Liver (tissue), 3 donors: ENCODE data around the gene JAKMIP1.

Source experiments
- EGR1 ChIP-seq, 2 donors: IDR thresholded peaks; 2 replicates each; pipeline ENCODE4 v1.6.1; 2016 to 2018; ENCODE audit warnings: antibody characterized with exemption in 2 of 2, low read depth in 2 of 2
- GABPA ChIP-seq, 2 donors: IDR thresholded peaks in 1 of 2; conservative IDR thresholded peaks in 1 of 2; 2 replicates each; pipeline ENCODE4 v1.6.1; 2016; ENCODE audit warnings: antibody characterized with exemption in 2 of 2, mild to moderate bottlenecking in 1 of 2, moderate library complexity in 1 of 2
- HNF4A ChIP-seq, 2 donors: conservative IDR thresholded peaks; 2 replicates each; pipeline ENCODE4 v1.6.1; 2016; ENCODE audit warnings: antibody characterized with exemption in 2 of 2, mild to moderate bottlenecking in 2 of 2
- HNF4G ChIP-seq: IDR thresholded peaks from 2 replicates; pipeline ENCODE4 v1.6.1; 2016; ENCODE audit warnings: antibody characterized with exemption
- JUND ChIP-seq, 2 donors: IDR thresholded peaks; 2 replicates each; pipeline ENCODE4 v1.6.1; 2016; ENCODE audit warnings: antibody characterized with exemption in 2 of 2
- RAD21 ChIP-seq, 2 donors: IDR thresholded peaks; 2 replicates each; pipeline ENCODE4 v1.6.1; 2016; ENCODE audit warnings: antibody characterized with exemption in 2 of 2, mild to moderate bottlenecking in 2 of 2
- REST ChIP-seq: IDR thresholded peaks from 2 replicates; pipeline ENCODE4 v1.6.1; 2016; ENCODE audit warnings: antibody characterized with exemption, mild to moderate bottlenecking
- SP1 ChIP-seq: IDR thresholded peaks from 2 replicates; pipeline ENCODE4 v1.6.1; 2018; ENCODE audit warnings: antibody characterized with exemption, mild to moderate bottlenecking
- TAF1 ChIP-seq: conservative IDR thresholded peaks from 2 replicates; pipeline ENCODE4 v1.6.1; 2016; ENCODE audit warnings: antibody characterized with exemption, mild to moderate bottlenecking
- YY1 ChIP-seq: IDR thresholded peaks from 2 replicates; pipeline ENCODE4 v1.6.1; 2016; ENCODE audit warnings: antibody characterized with exemption, mild to moderate bottlenecking
- ZBTB33 ChIP-seq: IDR thresholded peaks from 2 replicates; pipeline ENCODE4 v1.6.1; 2016; ENCODE audit warnings: antibody characterized with exemption
- TF ChIP-seq, protein P1 (sequence below): fragments of 150-350 bp; IDR thresholded peaks from 2 replicates; pipeline ENCODE4 v1.5.1; 2017; ENCODE audit warnings: improper control_type of control experiment, low read depth, low read length; ENCODE audit not compliant: missing input control
- TF ChIP-seq, protein P2 (sequence below): IDR thresholded peaks from 2 replicates; pipeline ENCODE4 v1.6.1; 2016; ENCODE audit warnings: antibody characterized with exemption
- donor health status: healthy.
- donor health status: healthy.

GRCh38 chr4:6242271-6243029 is 42.1 kb upstream of the JAKMIP1 start:
- TF ChIP-seq EGR1 (IDR thresholded peaks at IDR 0.05; ENCODE audit: low read depth in 2 of 2) (no peak), SP1 (no peak), RAD21 (IDR thresholded peaks at IDR 0.05) (no peak), GABPA (IDR thresholded peaks at IDR 0.05 in 1 of 2, conservative IDR thresholded peaks at IDR 0.05 in 1 of 2) (no peak), REST (no peak), JUND (IDR thresholded peaks at IDR 0.05) (no peak), HNF4G (no peak), TAF1 (no peak), YY1 (no peak), ZBTB33 (no peak), HNF4A (conservative IDR thresholded peaks at IDR 0.05) (no peak)
- TF ChIP-seq, protein P1, sequence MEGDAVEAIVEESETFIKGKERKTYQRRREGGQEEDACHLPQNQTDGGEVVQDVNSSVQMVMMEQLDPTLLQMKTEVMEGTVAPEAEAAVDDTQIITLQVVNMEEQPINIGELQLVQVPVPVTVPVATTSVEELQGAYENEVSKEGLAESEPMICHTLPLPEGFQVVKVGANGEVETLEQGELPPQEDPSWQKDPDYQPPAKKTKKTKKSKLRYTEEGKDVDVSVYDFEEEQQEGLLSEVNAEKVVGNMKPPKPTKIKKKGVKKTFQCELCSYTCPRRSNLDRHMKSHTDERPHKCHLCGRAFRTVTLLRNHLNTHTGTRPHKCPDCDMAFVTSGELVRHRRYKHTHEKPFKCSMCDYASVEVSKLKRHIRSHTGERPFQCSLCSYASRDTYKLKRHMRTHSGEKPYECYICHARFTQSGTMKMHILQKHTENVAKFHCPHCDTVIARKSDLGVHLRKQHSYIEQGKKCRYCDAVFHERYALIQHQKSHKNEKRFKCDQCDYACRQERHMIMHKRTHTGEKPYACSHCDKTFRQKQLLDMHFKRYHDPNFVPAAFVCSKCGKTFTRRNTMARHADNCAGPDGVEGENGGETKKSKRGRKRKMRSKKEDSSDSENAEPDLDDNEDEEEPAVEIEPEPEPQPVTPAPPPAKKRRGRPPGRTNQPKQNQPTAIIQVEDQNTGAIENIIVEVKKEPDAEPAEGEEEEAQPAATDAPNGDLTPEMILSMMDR: no peak
- TF ChIP-seq, protein P2, sequence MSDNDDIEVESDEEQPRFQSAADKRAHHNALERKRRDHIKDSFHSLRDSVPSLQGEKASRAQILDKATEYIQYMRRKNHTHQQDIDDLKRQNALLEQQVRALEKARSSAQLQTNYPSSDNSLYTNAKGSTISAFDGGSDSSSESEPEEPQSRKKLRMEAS: no peak
